ENCODE results near the gene STK32A. TPM values are rescaled to one million over a fixed set of nuclear protein-coding genes. Genes with fewer than 3 reads are reported as not detected.

Gene STK32A
- total and polyA plus RNA-seq, 2 experiments from 2014 or later = 2.4 to 2.8 TPM

DNA sequence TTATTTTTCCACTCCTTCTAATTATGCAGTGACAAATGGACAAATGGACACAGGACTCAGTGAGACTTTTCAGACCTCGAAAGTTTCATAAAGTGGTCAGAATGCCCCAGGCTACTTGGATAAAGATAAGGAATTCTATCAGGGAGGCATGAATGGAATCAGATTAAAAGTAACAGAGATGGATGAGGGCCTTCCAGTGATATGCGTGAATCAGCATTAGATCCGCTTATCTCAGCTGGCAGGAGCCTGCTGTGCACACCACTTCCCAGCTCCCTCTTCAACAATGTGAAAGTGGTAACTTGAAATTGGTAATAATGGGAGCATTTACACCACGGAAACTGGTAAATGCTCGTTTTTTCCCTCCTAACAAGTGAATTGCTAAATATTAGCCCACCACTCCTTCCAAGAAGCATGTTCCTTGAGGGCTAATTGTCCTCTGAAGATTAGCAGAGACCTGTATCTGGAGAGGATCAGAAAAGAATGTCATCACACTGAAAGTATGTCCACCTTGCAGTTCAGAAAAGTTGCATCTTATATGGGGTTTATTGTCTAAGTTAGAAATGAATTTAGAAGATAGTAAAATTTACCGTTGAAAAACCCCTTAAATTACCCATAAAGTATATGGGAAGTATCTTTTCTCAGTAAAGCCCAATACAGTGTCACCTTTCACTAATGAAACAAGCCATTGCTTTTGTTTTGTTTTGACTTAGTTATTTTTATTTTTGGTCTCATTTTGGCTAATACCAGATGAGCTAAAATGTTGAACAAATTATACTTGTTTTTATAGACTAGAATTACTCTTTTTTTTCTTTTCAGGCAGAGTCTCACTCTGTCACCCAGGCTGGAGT lies 149.7 kb downstream of the STK32A start (continued):
- TF ChIP-seq, protein P1, sequence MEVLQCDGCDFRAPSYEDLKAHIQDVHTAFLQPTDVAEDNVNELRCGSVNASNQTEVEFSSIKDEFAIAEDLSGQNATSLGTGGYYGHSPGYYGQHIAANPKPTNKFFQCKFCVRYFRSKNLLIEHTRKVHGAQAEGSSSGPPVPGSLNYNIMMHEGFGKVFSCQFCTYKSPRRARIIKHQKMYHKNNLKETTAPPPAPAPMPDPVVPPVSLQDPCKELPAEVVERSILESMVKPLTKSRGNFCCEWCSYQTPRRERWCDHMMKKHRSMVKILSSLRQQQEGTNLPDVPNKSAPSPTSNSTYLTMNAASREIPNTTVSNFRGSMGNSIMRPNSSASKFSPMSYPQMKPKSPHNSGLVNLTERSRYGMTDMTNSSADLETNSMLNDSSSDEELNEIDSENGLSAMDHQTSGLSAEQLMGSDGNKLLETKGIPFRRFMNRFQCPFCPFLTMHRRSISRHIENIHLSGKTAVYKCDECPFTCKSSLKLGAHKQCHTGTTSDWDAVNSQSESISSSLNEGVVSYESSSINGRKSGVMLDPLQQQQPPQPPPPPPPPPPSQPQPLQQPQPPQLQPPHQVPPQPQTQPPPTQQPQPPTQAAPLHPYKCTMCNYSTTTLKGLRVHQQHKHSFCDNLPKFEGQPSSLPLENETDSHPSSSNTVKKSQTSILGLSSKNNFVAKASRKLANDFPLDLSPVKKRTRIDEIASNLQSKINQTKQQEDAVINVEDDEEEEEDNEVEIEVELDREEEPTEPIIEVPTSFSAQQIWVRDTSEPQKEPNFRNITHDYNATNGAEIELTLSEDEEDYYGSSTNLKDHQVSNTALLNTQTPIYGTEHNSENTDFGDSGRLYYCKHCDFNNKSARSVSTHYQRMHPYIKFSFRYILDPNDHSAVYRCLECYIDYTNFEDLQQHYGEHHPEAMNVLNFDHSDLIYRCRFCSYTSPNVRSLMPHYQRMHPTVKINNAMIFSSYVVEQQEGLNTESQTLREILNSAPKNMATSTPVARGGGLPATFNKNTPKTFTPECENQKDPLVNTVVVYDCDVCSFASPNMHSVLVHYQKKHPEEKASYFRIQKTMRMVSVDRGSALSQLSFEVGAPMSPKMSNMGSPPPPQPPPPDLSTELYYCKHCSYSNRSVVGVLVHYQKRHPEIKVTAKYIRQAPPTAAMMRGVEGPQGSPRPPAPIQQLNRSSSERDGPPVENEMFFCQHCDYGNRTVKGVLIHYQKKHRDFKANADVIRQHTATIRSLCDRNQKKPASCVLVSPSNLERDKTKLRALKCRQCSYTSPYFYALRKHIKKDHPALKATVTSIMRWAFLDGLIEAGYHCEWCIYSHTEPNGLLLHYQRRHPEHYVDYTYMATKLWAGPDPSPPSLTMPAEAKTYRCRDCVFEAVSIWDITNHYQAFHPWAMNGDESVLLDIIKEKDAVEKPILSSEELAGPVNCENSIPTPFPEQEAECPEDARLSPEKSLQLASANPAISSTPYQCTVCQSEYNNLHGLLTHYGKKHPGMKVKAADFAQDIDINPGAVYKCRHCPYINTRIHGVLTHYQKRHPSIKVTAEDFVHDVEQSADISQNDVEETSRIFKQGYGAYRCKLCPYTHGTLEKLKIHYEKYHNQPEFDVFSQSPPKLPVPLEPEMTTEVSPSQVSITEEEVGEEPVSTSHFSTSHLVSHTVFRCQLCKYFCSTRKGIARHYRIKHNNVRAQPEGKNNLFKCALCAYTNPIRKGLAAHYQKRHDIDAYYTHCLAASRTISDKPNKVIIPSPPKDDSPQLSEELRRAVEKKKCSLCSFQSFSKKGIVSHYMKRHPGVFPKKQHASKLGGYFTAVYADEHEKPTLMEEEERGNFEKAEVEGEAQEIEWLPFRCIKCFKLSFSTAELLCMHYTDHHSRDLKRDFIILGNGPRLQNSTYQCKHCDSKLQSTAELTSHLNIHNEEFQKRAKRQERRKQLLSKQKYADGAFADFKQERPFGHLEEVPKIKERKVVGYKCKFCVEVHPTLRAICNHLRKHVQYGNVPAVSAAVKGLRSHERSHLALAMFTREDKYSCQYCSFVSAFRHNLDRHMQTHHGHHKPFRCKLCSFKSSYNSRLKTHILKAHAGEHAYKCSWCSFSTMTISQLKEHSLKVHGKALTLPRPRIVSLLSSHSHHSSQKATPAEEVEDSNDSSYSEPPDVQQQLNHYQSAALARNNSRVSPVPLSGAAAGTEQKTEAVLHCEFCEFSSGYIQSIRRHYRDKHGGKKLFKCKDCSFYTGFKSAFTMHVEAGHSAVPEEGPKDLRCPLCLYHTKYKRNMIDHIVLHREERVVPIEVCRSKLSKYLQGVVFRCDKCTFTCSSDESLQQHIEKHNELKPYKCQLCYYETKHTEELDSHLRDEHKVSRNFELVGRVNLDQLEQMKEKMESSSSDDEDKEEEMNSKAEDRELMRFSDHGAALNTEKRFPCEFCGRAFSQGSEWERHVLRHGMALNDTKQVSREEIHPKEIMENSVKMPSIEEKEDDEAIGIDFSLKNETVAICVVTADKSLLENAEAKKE (CRISPR knock-in tag; IDR thresholded peaks at IDR 0.05) = no peak
- TF ChIP-seq, protein P2, sequence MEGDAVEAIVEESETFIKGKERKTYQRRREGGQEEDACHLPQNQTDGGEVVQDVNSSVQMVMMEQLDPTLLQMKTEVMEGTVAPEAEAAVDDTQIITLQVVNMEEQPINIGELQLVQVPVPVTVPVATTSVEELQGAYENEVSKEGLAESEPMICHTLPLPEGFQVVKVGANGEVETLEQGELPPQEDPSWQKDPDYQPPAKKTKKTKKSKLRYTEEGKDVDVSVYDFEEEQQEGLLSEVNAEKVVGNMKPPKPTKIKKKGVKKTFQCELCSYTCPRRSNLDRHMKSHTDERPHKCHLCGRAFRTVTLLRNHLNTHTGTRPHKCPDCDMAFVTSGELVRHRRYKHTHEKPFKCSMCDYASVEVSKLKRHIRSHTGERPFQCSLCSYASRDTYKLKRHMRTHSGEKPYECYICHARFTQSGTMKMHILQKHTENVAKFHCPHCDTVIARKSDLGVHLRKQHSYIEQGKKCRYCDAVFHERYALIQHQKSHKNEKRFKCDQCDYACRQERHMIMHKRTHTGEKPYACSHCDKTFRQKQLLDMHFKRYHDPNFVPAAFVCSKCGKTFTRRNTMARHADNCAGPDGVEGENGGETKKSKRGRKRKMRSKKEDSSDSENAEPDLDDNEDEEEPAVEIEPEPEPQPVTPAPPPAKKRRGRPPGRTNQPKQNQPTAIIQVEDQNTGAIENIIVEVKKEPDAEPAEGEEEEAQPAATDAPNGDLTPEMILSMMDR (conservative IDR thresholded peaks at IDR 0.05; ENCODE audit: low read depth in 2 of 2) = no peak
- TF ChIP-seq ZNF114 (CRISPR knock-in tag; IDR thresholded peaks at IDR 0.05) = no peak
- TF ChIP-seq, protein P3, sequence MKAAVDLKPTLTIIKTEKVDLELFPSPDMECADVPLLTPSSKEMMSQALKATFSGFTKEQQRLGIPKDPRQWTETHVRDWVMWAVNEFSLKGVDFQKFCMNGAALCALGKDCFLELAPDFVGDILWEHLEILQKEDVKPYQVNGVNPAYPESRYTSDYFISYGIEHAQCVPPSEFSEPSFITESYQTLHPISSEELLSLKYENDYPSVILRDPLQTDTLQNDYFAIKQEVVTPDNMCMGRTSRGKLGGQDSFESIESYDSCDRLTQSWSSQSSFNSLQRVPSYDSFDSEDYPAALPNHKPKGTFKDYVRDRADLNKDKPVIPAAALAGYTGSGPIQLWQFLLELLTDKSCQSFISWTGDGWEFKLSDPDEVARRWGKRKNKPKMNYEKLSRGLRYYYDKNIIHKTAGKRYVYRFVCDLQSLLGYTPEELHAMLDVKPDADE (IDR thresholded peaks at IDR 0.05) = no peak

DNA sequence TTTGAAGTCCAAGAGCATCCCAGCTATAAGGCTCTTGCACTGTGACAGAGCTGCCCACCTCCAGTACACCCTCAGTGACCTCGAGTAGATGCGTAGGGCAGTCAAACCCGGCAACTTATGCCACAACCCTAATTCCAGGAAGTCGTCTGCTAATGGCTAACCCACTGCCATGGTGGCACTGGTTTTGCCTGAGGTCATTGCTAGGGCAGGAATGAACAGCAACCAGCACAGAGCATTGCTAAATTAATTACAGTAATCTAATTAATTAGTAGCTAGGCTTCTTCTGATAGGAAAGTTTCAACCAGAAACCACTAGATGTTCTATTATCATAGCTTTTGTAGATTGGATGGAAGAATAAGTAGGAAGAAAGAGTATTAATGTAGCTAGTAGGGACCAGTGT lies 152.3 kb downstream of the STK32A start:
- Histone ChIP-seq H3K4me2 (no peak overlapping the region), H3K27me3 (ENCODE audit: insufficient read depth) (no peaks in the 10 kb centered on the region), H2AFZ (no peak overlapping the region), H3K79me2 (replicated peaks; ENCODE audit: insufficient read depth) (no peaks in the 10 kb centered on the region), H3K36me3 (ENCODE audit: insufficient read depth) (peaks cover 15% of the 10 kb centered on the region), H3K27ac (ENCODE audit: low read depth) (no peak overlapping the region), H3F3A (replicated peaks; ENCODE audit: low read depth) (peaks cover 19% of the 10 kb centered on the region; the same call in 1 of the 2 replicates), H3K4me3 (no peak overlapping the region), H3K9me2 (ENCODE audit: insufficient read depth) (no peaks in the 10 kb centered on the region), H3K4me1 (ENCODE audit: insufficient read depth) (peaks cover 35% of the 10 kb centered on the region), H4K20me1 (replicated peaks; ENCODE audit: insufficient read depth) (peaks cover 6% of the 10 kb centered on the region)
- peaks cover 22% of the 10 kb centered on the region for H3K36me3 Mint-ChIP-seq (ENCODE audit: low read depth)
- H3K27me3 Mint-ChIP-seq (ENCODE audit: insufficient read depth, low read depth, poor library complexity) = peaks cover 21% of the 10 kb centered on the region
- H3K4me3 Mint-ChIP-seq = no peak overlapping the region
- peaks cover 43% of the 10 kb centered on the region for H3K4me1 Mint-ChIP-seq
- DNase-seq (ENCODE audit: low spot score) (no peak), ATAC-seq (no peak)
- no peaks in the 10 kb centered on the region for H3K9me3 Mint-ChIP-seq
- no peak overlapping the region for H3K27ac Mint-ChIP-seq
- TF ChIP-seq EZH2 (IDR thresholded peaks at IDR 0.05; ENCODE audit: low read depth, unreplicated experiment) (no peak), JUNB (IDR thresholded peaks at IDR 0.05; ENCODE audit: unreplicated experiment) (no peak), EZH2phosphoT487 (IDR thresholded peaks at IDR 0.05; ENCODE audit: unreplicated experiment) (no peak), NANOG (IDR thresholded peaks at IDR 0.05; ENCODE audit: borderline replicate concordance) (no peak), STAT1 (IDR thresholded peaks at IDR 0.05; ENCODE audit: unreplicated experiment) (no peak)
- TF ChIP-seq, protein P2 (conservative IDR thresholded peaks at IDR 0.05; ENCODE audit: low read depth in 2 of 2) = no peak
- TF ChIP-seq, protein P3 (IDR thresholded peaks at IDR 0.05) = no peak
